Measurements from ENCODE around the gene SLC10A1. TPM values are rescaled to one million over a fixed set of nuclear protein-coding genes. Genes with fewer than 3 reads are reported as not detected.
"Not testable (repeated sequence)": the region's sequence is repeated elsewhere in the genome, so short reads cannot be mapped to it uniquely, and the experiment has no call there.

SLC10A1 gene
- total and polyA plus RNA-seq, 4 donors = not detected

- Histone ChIP-seq H3K36me3 (ENCODE audit: control insufficient read depth in 1 of 2, insufficient read depth in 2 of 2, low read length in 1 of 2) (no peaks in the 10 kb centered on the region), H3K4me1 (ENCODE audit: control insufficient read depth in 1 of 2, insufficient read depth in 2 of 2, low read length in 2 of 2) (no peaks in the 10 kb centered on the region), H3K27me3 (ENCODE audit: control insufficient read depth in 1 of 2, insufficient read depth in 2 of 2, low read length in 1 of 2) (no peaks in the 10 kb centered on the region), H3K27ac (ENCODE audit: low read depth in 1 of 2, low read length in 2 of 2) (no peak overlapping the region), H3K9me3 (ENCODE audit: control insufficient read depth, low read length) (no peaks in the 10 kb centered on the region), H3K4me3 (ENCODE audit: low read length in 2 of 2) (no peak overlapping the region)
- intact Hi-C loops (cut with DNase I) = no loop called here
- ATAC-seq (ENCODE audit: low FRiP score) (no peak), DNase-seq (no peak)
Measured at GRCh38 chr14:69755296-69755695, 41.7 kb downstream of the SLC10A1 start.

DNA sequence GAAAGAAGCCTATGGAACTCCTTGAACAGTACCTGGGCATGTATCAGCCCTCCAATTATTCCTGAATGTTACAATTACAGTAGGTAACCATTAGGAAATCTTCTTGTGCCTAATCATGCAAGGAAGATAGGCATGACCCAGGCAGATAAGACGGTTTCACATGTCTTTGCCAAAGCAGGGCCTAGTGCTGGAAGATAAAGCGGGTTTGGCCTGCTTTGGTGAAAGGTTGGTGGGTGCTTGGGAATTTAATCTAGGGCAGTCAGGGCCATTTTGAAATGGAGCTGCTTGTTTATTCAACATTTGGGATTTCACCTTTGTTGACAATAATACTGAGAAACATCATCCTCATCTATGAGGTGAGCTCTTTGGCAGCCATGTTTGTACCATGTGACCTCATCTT is 42.6 kb downstream of the SLC10A1 start:
- Histone ChIP-seq H3K9me3 (ENCODE audit: control insufficient read depth, low read length) (no peaks in the 10 kb centered on the region), H3K36me3 (ENCODE audit: control insufficient read depth in 1 of 2, insufficient read depth in 2 of 2, low read length in 1 of 2) (no peaks in the 10 kb centered on the region), H3K27ac (ENCODE audit: low read depth in 1 of 2, low read length in 2 of 2) (no peak overlapping the region), H3K27me3 (ENCODE audit: control insufficient read depth in 1 of 2, insufficient read depth in 2 of 2, low read length in 1 of 2) (no peaks in the 10 kb centered on the region), H3K4me1 (ENCODE audit: control insufficient read depth in 1 of 2, insufficient read depth in 2 of 2, low read length in 2 of 2) (no peaks in the 10 kb centered on the region), H3K4me3 (ENCODE audit: low read length in 2 of 2) (no peak overlapping the region)
- 96 to 97% methylated on average over 2 of the region's 2 CpGs for WGBS, 2 donors
- DNase-seq (no peak), ATAC-seq (ENCODE audit: low FRiP score) (no peak)
- intact Hi-C loops (cut with DNase I) = no loop called here

DNA sequence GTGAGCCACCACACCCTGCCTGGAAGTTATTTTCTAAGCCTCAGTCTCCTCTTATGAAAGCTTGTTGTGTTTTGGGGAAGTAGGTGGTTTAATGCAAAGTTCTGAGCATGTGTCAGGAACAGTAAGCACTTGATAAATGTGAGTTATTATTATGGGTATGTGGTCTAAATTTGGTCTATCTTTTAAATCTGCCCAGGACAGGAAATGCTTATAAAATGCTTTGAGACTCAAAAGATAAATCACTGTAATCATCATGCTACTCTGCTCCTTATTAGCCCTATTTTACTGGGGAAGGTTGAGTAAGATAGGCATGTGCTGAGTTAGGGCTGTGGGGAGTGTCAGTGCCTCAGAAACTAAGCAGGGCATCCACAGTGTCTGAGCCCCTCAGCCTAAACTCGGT is 43.2 kb downstream of the SLC10A1 start:
- no peaks in the 10 kb centered on the region for H3K9me3 ChIP-seq (ENCODE audit: control insufficient read depth, low read length)
- 75 to 100% methylated on average over 1 of the region's 1 CpG for WGBS, 2 donors
- H3K27me3 ChIP-seq (ENCODE audit: control insufficient read depth in 1 of 2, insufficient read depth in 2 of 2, low read length in 1 of 2) = no peaks in the 10 kb centered on the region
- no peak overlapping the region for H3K27ac ChIP-seq (ENCODE audit: low read depth in 1 of 2, low read length in 2 of 2)
- H3K4me1 ChIP-seq (ENCODE audit: control insufficient read depth in 1 of 2, insufficient read depth in 2 of 2, low read length in 2 of 2) = no peaks in the 10 kb centered on the region
- DNase-seq = no peak
- intact Hi-C loops (cut with DNase I) = no loop called here
- H3K36me3 ChIP-seq (ENCODE audit: control insufficient read depth in 1 of 2, insufficient read depth in 2 of 2, low read length in 1 of 2) = no peaks in the 10 kb centered on the region
- no peak for ATAC-seq (ENCODE audit: low FRiP score)
- H3K4me3 ChIP-seq (ENCODE audit: low read length in 2 of 2) = no peak overlapping the region

DNA sequence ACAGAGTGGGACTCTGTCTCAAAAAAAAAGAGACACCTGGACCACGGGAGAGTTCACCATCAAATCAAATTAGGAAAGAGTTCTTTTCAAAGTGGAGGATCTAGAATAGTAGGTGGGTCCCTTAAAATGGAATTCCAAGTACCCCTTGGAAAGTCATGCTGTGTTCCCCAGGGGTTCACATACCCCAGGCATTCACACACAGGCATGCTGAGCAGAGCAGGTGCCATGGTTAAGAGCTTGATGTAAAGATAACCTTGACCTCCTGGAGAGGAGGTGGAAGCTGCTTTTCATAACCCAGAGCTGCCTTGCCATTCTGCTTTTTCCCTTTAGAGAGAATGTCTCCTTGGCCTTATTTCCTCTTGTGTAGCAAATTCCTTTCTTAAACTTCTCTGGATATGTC is 44.3 kb downstream of the SLC10A1 start:
- no peak for ATAC-seq (ENCODE audit: low FRiP score)
- WGBS, 2 donors = 52 to 60% methylated on average over 1 of the region's 1 CpG

GRCh38 chr14:69750495-69750894 is 46.5 kb downstream of the SLC10A1 start:
- H3K27me3 ChIP-seq (ENCODE audit: control insufficient read depth in 1 of 2, insufficient read depth in 2 of 2, low read length in 1 of 2) = no peaks in the 10 kb centered on the region
- DNase-seq (no peak), ATAC-seq (ENCODE audit: low FRiP score) (no peak)
- H3K27ac ChIP-seq (ENCODE audit: low read depth in 1 of 2, low read length in 2 of 2) = no peak overlapping the region
- no peak overlapping the region for H3K4me3 ChIP-seq (ENCODE audit: low read length in 2 of 2)
- H3K9me3 ChIP-seq (ENCODE audit: control insufficient read depth, low read length) = no peaks in the 10 kb centered on the region
- 97 to 98% methylated on average over 2 of the region's 2 CpGs for WGBS, 2 donors
- H3K4me1 ChIP-seq (ENCODE audit: control insufficient read depth in 1 of 2, insufficient read depth in 2 of 2, low read length in 2 of 2) = no peaks in the 10 kb centered on the region
- intact Hi-C loops (cut with DNase I) = no loop called here
- no peaks in the 10 kb centered on the region for H3K36me3 ChIP-seq (ENCODE audit: control insufficient read depth in 1 of 2, insufficient read depth in 2 of 2, low read length in 1 of 2)

More for the DNA sequence above, 44.3 kb downstream of the SLC10A1 start:
- Histone ChIP-seq H3K36me3 (ENCODE audit: control insufficient read depth in 1 of 2, insufficient read depth in 2 of 2, low read length in 1 of 2) (no peaks in the 10 kb centered on the region), H3K4me1 (ENCODE audit: control insufficient read depth in 1 of 2, insufficient read depth in 2 of 2, low read length in 2 of 2) (no peaks in the 10 kb centered on the region), H3K4me3 (ENCODE audit: low read length in 2 of 2) (no peak overlapping the region), H3K27me3 (ENCODE audit: control insufficient read depth in 1 of 2, insufficient read depth in 2 of 2, low read length in 1 of 2) (no peaks in the 10 kb centered on the region), H3K27ac (ENCODE audit: low read depth in 1 of 2, low read length in 2 of 2) (no peak overlapping the region), H3K9me3 (ENCODE audit: control insufficient read depth, low read length) (no peaks in the 10 kb centered on the region)
- no peak for DNase-seq
- intact Hi-C loops (cut with DNase I) = no loop called here

DNA sequence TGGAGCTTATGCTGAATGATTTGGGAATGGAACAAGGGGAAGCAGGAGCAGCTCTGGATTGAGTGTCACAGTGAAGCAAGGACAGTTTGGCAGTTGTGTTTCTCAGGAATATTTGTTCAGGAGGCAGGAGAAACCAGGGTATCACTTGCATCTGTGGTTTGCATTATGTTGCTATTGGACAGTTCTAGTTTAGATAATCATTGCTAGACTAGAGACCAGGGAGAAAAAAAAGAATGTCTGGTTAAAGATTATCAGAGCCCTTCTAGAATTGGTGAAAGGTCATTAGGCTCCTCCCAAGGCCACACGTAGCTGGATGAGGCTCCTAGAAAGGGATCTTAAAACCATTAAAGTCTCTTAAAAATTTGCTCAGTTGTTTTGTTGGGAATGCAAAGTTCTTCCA is 47.1 kb downstream of the SLC10A1 start:
- intact Hi-C loops (cut with DNase I) = no loop called here
- H3K27me3 ChIP-seq (ENCODE audit: control insufficient read depth in 1 of 2, insufficient read depth in 2 of 2, low read length in 1 of 2) = no peaks in the 10 kb centered on the region
- H3K4me3 ChIP-seq (ENCODE audit: low read length in 2 of 2) = no peak overlapping the region
- H3K9me3 ChIP-seq (ENCODE audit: control insufficient read depth, low read length) = no peaks in the 10 kb centered on the region
- ATAC-seq (ENCODE audit: low FRiP score) = no peak
- H3K36me3 ChIP-seq (ENCODE audit: control insufficient read depth in 1 of 2, insufficient read depth in 2 of 2, low read length in 1 of 2) = no peaks in the 10 kb centered on the region
- DNase-seq = no peak
- H3K4me1 ChIP-seq (ENCODE audit: control insufficient read depth in 1 of 2, insufficient read depth in 2 of 2, low read length in 2 of 2) = no peaks in the 10 kb centered on the region
- no peak overlapping the region for H3K27ac ChIP-seq (ENCODE audit: low read depth in 1 of 2, low read length in 2 of 2)
- WGBS, 2 donors = 87 to 95% methylated on average over 1 of the region's 1 CpG

DNA sequence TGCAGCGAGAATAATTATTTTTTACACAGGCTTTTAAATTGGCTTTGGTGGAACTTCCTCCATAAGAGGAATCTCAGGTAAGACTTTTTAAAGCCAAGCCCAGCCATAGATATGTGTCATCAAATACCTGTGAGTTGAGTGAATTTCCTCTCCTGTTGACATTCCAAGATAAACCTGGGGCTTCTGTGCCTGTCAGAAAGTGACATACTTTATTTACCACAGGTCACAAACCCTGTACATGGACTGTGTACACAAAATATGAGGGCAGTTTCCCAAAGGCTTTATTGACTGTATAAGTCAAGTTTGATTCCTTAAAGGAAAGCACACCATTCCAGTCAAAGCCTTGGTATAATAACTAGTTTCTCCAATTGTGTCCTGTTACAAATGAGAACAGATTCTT is 56.0 kb downstream of the SLC10A1 start:
- 96 to 98% methylated on average over 1 of the region's 1 CpG for WGBS, 2 donors
- intact Hi-C loops (cut with DNase I) = no loop called here
- ATAC-seq (ENCODE audit: low FRiP score) = no peak

GRCh38 chr14:69736405-69736804 is 60.6 kb downstream of the SLC10A1 start:
- H3K36me3 ChIP-seq (ENCODE audit: control insufficient read depth in 1 of 2, insufficient read depth in 2 of 2, low read length in 1 of 2); H3K4me3 ChIP-seq (ENCODE audit: low read length in 2 of 2); DNase-seq; intact Hi-C loops (cut with DNase I); H3K27ac ChIP-seq (ENCODE audit: low read depth in 1 of 2, low read length in 2 of 2); H3K27me3 ChIP-seq (ENCODE audit: control insufficient read depth in 1 of 2, insufficient read depth in 2 of 2, low read length in 1 of 2); H3K9me3 ChIP-seq (ENCODE audit: control insufficient read depth, low read length); ATAC-seq (ENCODE audit: low FRiP score); H3K4me1 ChIP-seq (ENCODE audit: control insufficient read depth in 1 of 2, insufficient read depth in 2 of 2, low read length in 2 of 2): not testable (repeated sequence)
- 81 to 84% methylated on average over 4 of the region's 4 CpGs for WGBS, 2 donors

More for the DNA sequence above, 56.0 kb downstream of the SLC10A1 start:
- Histone ChIP-seq H3K27me3 (ENCODE audit: control insufficient read depth in 1 of 2, insufficient read depth in 2 of 2, low read length in 1 of 2) (no peaks in the 10 kb centered on the region), H3K36me3 (ENCODE audit: control insufficient read depth in 1 of 2, insufficient read depth in 2 of 2, low read length in 1 of 2) (no peaks in the 10 kb centered on the region), H3K4me3 (ENCODE audit: low read length in 2 of 2) (no peak overlapping the region), H3K27ac (ENCODE audit: low read depth in 1 of 2, low read length in 2 of 2) (no peak overlapping the region), H3K9me3 (ENCODE audit: control insufficient read depth, low read length) (no peaks in the 10 kb centered on the region), H3K4me1 (ENCODE audit: control insufficient read depth in 1 of 2, insufficient read depth in 2 of 2, low read length in 2 of 2) (no peaks in the 10 kb centered on the region)
- no peak for DNase-seq

DNA sequence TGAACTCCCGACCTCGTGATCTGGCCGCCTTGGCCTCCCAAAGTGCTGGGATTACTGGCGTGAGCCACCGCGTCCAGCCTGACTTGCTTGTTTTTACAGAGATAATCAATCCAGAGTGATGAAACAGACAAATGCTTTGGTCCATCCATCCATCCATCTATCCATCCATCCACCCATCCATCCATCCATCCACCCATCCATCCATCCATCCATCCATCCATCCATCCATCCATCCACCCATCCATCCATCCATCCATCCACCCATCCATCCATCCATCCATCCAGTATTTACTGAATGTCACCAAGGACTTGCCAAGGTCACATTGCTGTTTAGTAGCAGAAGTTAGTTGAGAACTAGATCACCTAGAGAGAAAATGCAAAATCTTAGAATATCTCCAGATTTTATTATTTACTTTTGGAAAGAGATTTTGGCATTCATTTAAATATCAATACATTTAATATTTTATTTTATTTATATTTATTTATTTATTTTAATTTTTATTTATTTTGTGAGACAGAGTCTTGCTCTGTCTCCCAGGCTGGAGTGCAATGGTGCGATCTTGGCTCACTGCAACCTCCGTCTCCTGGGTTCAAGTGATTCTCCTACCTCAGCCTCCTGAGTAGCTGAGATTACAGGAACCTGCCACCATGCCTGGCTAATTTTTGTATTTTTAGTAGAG is 65.0 kb downstream of the SLC10A1 start:
- H3K36me3 ChIP-seq (ENCODE audit: control insufficient read depth in 1 of 2, insufficient read depth in 2 of 2, low read length in 1 of 2); DNase-seq; H3K9me3 ChIP-seq (ENCODE audit: control insufficient read depth, low read length); H3K27ac ChIP-seq (ENCODE audit: low read depth in 1 of 2, low read length in 2 of 2); ATAC-seq (ENCODE audit: low FRiP score); H3K4me1 ChIP-seq (ENCODE audit: control insufficient read depth in 1 of 2, insufficient read depth in 2 of 2, low read length in 2 of 2); H3K27me3 ChIP-seq (ENCODE audit: control insufficient read depth in 1 of 2, insufficient read depth in 2 of 2, low read length in 1 of 2); H3K4me3 ChIP-seq (ENCODE audit: low read length in 2 of 2); intact Hi-C loops (cut with DNase I): not testable (repeated sequence)
- 80 to 91% methylated on average over 8 of the region's 8 CpGs for WGBS, 2 donors
